Measurements from ENCODE around the gene ADGB.

- no peak for TF ChIP-seq CHD1 (IDR thresholded peaks at IDR 0.05; ENCODE audit: low read length)
- no peak for TF ChIP-seq FOXM1 (IDR thresholded peaks at IDR 0.05; ENCODE audit: low read depth)
- no peak for TF ChIP-seq FOXM1 (CRISPR knock-in tag; IDR thresholded peaks at IDR 0.05; ENCODE audit: low read depth)
Observed at GRCh38 chr6:146613947-146614346, 15.2 kb downstream of the ADGB start.
